GM10266 (cell line): ENCODE data around the gene LYSMD2.
A peak's percentile ranks its signal among the peaks of the same experiment; 100 is the strongest.

Source experiments
- DNase-seq: peaks from one replicate; pipeline ENCODE4 v3.0.0; 2012; ENCODE audit errors: extremely low spot score
- CTCF ChIP-seq: IDR thresholded peaks from 2 replicates; pipeline ENCODE4 v1.5.1; 2012; ENCODE audit warnings: mild to moderate bottlenecking, low read depth; ENCODE audit not compliant: control insufficient read depth, insufficient read depth; ENCODE audit errors: missing control alignments

LYSMD2 gene

GRCh38 chr15:51738553-51738952 is 1.1 kb upstream of the LYSMD2 start:
- DNase-seq: no peak
- TF ChIP-seq CTCF: no peak

GRCh38 chr15:51736751-51737521 is 519 bp downstream of the LYSMD2 start:
- peak; percentile 69 for DNase-seq
- TF ChIP-seq CTCF: no peak

GRCh38 chr15:51736069-51736468 is 1.4 kb downstream of the LYSMD2 start:
- peak; percentile 44 for DNase-seq
- TF ChIP-seq CTCF: no peak

GRCh38 chr15:51735228-51736010 is 2.0 kb downstream of the LYSMD2 start:
- no peak for DNase-seq
- TF ChIP-seq CTCF: peak; percentile 47

GRCh38 chr15:51732646-51733045 is 4.8 kb downstream of the LYSMD2 start:
- no peak for DNase-seq
- TF ChIP-seq CTCF: no peak

- TF ChIP-seq CTCF: no peak
- DNase-seq: peak; percentile 74
Observed at GRCh38 chr15:51731549-51732267, 5.7 kb downstream of the LYSMD2 start.
